H1 (cell line): ENCODE results near the gene LOC128125822.

Source experiments
- CTCF ChIA-PET: fragments of 300-600 bp; sonication (Branson Sonifier 250); formaldehyde crosslinking; loops from one replicate; lab custom pipeline; 2021; ENCODE audit not compliant: partially characterized antibody; lab: Charles Lee
- POLR2A ChIA-PET: fragments of 300-600 bp; sonication (Branson Sonifier 250); formaldehyde crosslinking; loops from one replicate; lab custom pipeline; 2021; ENCODE audit warnings: inconsistent platforms; ENCODE audit not compliant: partially characterized antibody; lab: Charles Lee
- DNase-seq, 2 experiments: peaks; one replicate each; pipeline versions ENCODE4 v3.0.0 to v3.0.0-alpha.2; 2010 to 2022; ENCODE audit warnings: low spot score in 2 of 2, low read depth in 1 of 2, mixed read lengths in 1 of 2
- FAIRE-seq: peaks from 2 replicates; lab custom pipeline; 2011; peaks lifted over from hg19 to GRCh38; lab: Jason Lieb, UNC
- H2AFZ ChIP-seq: 2 replicates; pipeline ENCODE4 v1.8.1; 2012; ENCODE audit warnings: low read length, inconsistent platforms
- H2AK5ac ChIP-seq: 2 replicates; pipeline ENCODE4 v1.6.1; 2013; ENCODE audit warnings: low read depth, low read length
- H2BK120ac ChIP-seq: replicated peaks from 2 replicates; pipeline ENCODE3; 2013; ENCODE audit warnings: low read depth, low read length, inconsistent platforms
- H2BK12ac ChIP-seq: 2 replicates; pipeline ENCODE4 v1.6.1; 2013; ENCODE audit warnings: low read depth, low read length
- H2BK15ac ChIP-seq: 2 replicates; pipeline ENCODE4 v1.6.1; 2013; ENCODE audit warnings: low read length
- H2BK20ac ChIP-seq: 2 replicates; pipeline ENCODE4 v1.6.1; 2013; ENCODE audit warnings: low read length
- H2BK5ac ChIP-seq: 2 replicates; pipeline ENCODE4 v1.6.1; 2013; ENCODE audit warnings: low read depth, low read length
- H3K14ac ChIP-seq: 2 replicates; pipeline ENCODE4 v1.6.1; 2013; ENCODE audit warnings: inconsistent platforms; ENCODE audit not compliant: insufficient read length
- H3K18ac ChIP-seq: 2 replicates; pipeline ENCODE4 v1.6.1; 2013; ENCODE audit warnings: low read length; ENCODE audit errors: extremely low read depth
- H3K23ac ChIP-seq: 2 replicates; pipeline ENCODE4 v1.6.1; 2013; ENCODE audit warnings: inconsistent platforms; ENCODE audit not compliant: insufficient read length
- H3K23me2 ChIP-seq: 2 replicates; pipeline ENCODE4 v1.6.1; 2013; ENCODE audit warnings: low read depth, low read length
- H3K27ac ChIP-seq: 2 replicates; pipeline ENCODE4 v1.6.1; 2011; ENCODE audit warnings: low read depth, low read length, inconsistent platforms
- H3K27me3 ChIP-seq, 4 experiments: replicated peaks in 1 of 4; 1 replicate in 1 of 4; 2 replicates in 3 of 4; pipeline versions ENCODE4 v1.6.1 to v1.8.1; 2011 to 2013; ENCODE audit warnings: low read length in 3 of 4, mild to moderate bottlenecking in 3 of 4, inconsistent platforms in 2 of 4, mixed read lengths in 2 of 4, moderate library complexity in 1 of 4; ENCODE audit not compliant: control insufficient read depth in 3 of 4, insufficient read depth in 3 of 4; ENCODE audit errors: extremely low read depth in 1 of 4
- H3K36me3 ChIP-seq, 4 experiments: 2 replicates each; pipeline versions ENCODE4 v1.6.1 to v1.8.1; 2011 to 2013; ENCODE audit warnings: mild to moderate bottlenecking in 4 of 4, low read length in 3 of 4, moderate library complexity in 2 of 4, control low read depth in 1 of 4, inconsistent platforms in 1 of 4; ENCODE audit not compliant: insufficient read depth in 4 of 4, control insufficient read depth in 2 of 4
- H3K4ac ChIP-seq: replicated peaks from 2 replicates; pipeline ENCODE3; 2013; ENCODE audit warnings: low read length, low read depth, mixed read lengths, inconsistent platforms; ENCODE audit not compliant: insufficient read length
- H3K4me1 ChIP-seq, 4 experiments: replicated peaks in 1 of 4; 1 replicate in 1 of 4; 2 replicates in 3 of 4; pipeline versions ENCODE4 v1.6.1 to v1.8.1; 2011 to 2013; ENCODE audit warnings: low read length in 3 of 4, inconsistent platforms in 2 of 4, mixed read lengths in 1 of 4; ENCODE audit not compliant: insufficient read depth in 4 of 4, control insufficient read depth in 3 of 4
- H3K4me2 ChIP-seq, 2 experiments: 2 replicates each; pipeline versions ENCODE4 v1.6.1 to v1.8.1; 2011 to 2013; ENCODE audit warnings: low read depth in 2 of 2, low read length in 2 of 2, control low read depth in 1 of 2, inconsistent platforms in 1 of 2, mild to moderate bottlenecking in 1 of 2; ENCODE audit not compliant: insufficient read depth in 1 of 2
- H3K4me3 ChIP-seq, 4 experiments: fragments of 200-600, 300-600 bp in 1 of 4; sonication (generic), shearing (Covaris generic), sonication (Bioruptor Twin) in 1 of 4; 2 replicates each; pipeline versions ENCODE4 v1.5.1 to v1.8.1; 2011 to 2016; ENCODE audit warnings: low read length in 4 of 4, low read depth in 3 of 4, control low read depth in 2 of 4, inconsistent platforms in 2 of 4, mild to moderate bottlenecking in 2 of 4, mixed read lengths in 1 of 4, moderate library complexity in 1 of 4; ENCODE audit not compliant: insufficient read depth in 2 of 4; ENCODE audit errors: extremely low read depth in 1 of 4
- H3K56ac ChIP-seq: replicated peaks from 2 replicates; pipeline ENCODE3; 2013; ENCODE audit warnings: low read depth, mild to moderate bottlenecking, mixed read lengths, low read length, inconsistent platforms; ENCODE audit not compliant: insufficient read length
- H3K79me1 ChIP-seq: 2 replicates; pipeline ENCODE4 v1.6.1; 2013; ENCODE audit warnings: low read depth, low read length, control low read depth
- H3K79me2 ChIP-seq, 2 experiments: 2 replicates each; pipeline versions ENCODE4 v1.6.1 to v1.8.1; 2012 to 2013; ENCODE audit warnings: low read length in 2 of 2, mild to moderate bottlenecking in 2 of 2, inconsistent platforms in 1 of 2; ENCODE audit not compliant: insufficient read depth in 2 of 2, control insufficient read depth in 1 of 2
- H3K9ac ChIP-seq, 4 experiments: replicated peaks in 1 of 4; 1 replicate in 1 of 4; 2 replicates in 3 of 4; pipeline versions ENCODE4 v1.6.1 to v1.8.1; 2011 to 2013; ENCODE audit warnings: low read depth in 3 of 4, low read length in 3 of 4, control low read depth in 2 of 4, mild to moderate bottlenecking in 2 of 4, moderate library complexity in 2 of 4, inconsistent platforms in 1 of 4; ENCODE audit errors: extremely low read depth in 1 of 4
- H3K9me3 ChIP-seq, 2 experiments: 2 replicates each; pipeline versions ENCODE4 v1.6.1 to v1.8.1; 2012 to 2013; ENCODE audit warnings: mild to moderate bottlenecking in 2 of 2, moderate library complexity in 2 of 2, control low read depth in 1 of 2, inconsistent platforms in 1 of 2, low read depth in 1 of 2, low read length in 1 of 2, mixed read lengths in 1 of 2; ENCODE audit not compliant: insufficient read depth in 2 of 2
- H4K20me1 ChIP-seq, 2 experiments: replicated peaks in 1 of 2; 2 replicates each; pipeline versions ENCODE3 to v1.8.1; 2011 to 2013; ENCODE audit warnings: inconsistent platforms in 2 of 2, low read length in 2 of 2, mild to moderate bottlenecking in 1 of 2; ENCODE audit not compliant: insufficient read depth in 2 of 2, control insufficient read depth in 1 of 2
- H4K5ac ChIP-seq: 2 replicates; pipeline ENCODE4 v1.6.1; 2013; ENCODE audit warnings: low read length, low read depth, mixed read lengths, inconsistent platforms; ENCODE audit not compliant: insufficient read length
- H4K8ac ChIP-seq: 2 replicates; pipeline ENCODE4 v1.8.0; 2013; ENCODE audit warnings: mild to moderate bottlenecking, moderate library complexity, low read length, inconsistent platforms; ENCODE audit not compliant: insufficient read depth; ENCODE audit errors: extremely low read depth
- H4K91ac ChIP-seq: replicated peaks from 2 replicates; pipeline ENCODE3; 2013; ENCODE audit warnings: low read length, mixed read lengths, inconsistent platforms; ENCODE audit not compliant: insufficient read length
- CEBPB ChIP-seq: IDR thresholded peaks from 2 replicates; pipeline ENCODE4 v1.6.1; 2012; ENCODE audit warnings: low read depth, low read length
- CTBP2 ChIP-seq: IDR thresholded peaks from 2 replicates; pipeline ENCODE4 v1.7.0; 2011; ENCODE audit warnings: borderline replicate concordance, mild to moderate bottlenecking, moderate library complexity, mixed read lengths, low read length; ENCODE audit not compliant: insufficient read depth, insufficient read length
- RAD21 ChIP-seq, 2 experiments: IDR thresholded peaks in 1 of 2; conservative IDR thresholded peaks in 1 of 2; 2 replicates each; pipeline ENCODE4 v1.6.1; 2011; ENCODE audit warnings: low read depth in 2 of 2, low read length in 2 of 2, improper control_type of control experiment in 1 of 2, inconsistent platforms in 1 of 2, mild to moderate bottlenecking in 1 of 2, moderate library complexity in 1 of 2
- WGBS, 2 experiments: shearing (Covaris generic) in 1 of 2; methylation state at CpG; one replicate each; pipeline versions ENCODE4 v1.1.6 to v1.1.7; 2013 to 2015; ENCODE audit warnings: low lambda C conversion rate in 2 of 2, mixed read lengths in 2 of 2, inconsistent platforms in 1 of 2, low coverage in 1 of 2, missing lambda C conversion rate in 1 of 2; ENCODE audit not compliant: insufficient replicate concordance in 2 of 2, insufficient coverage in 1 of 2, insufficient read length in 1 of 2; ENCODE audit errors: extremely low coverage in 1 of 2, missing lambda C conversion rate in 1 of 2; 5-methylcytosine and 5-hydroxymethylcytosine counted together

Gene LOC128125822

DNA sequence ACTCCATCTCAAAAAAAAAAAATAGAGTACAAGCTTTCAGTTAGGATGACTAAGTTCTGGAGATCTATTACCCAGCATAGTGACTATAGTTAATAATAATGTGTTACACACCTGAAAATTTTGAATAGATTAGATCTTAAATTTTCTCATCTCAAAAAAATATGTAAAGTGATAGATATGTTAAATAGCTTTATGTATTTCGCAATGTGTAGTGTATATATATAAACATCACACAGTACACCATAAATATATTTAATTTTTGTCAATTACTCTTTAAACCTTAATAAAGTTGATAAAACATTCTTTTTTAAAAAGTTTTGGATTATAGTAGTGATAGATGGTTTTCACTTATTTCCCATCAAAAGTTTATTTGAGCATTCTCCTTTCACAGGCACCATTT, 25.6 kb upstream of the LOC128125822 start:
- CTCF ChIA-PET, result interaction anchor here (0.7 kb wide), 1 partner anchor 239 kb away, joined by 3 read pairs; no protein-coding TSS in a partner anchor
- Histone ChIP-seq H2AFZ (no peak overlapping the region), H3K36me3 (no peaks in the 10 kb centered on the region), H3K18ac (no peak overlapping the region), H4K20me1 (no peaks in the 10 kb centered on the region), H3K23me2 (no peaks in the 10 kb centered on the region; the same call in 1 of the 2 replicates), H2BK12ac (no peak overlapping the region), H2BK120ac (no peak overlapping the region), H3K9ac (no peak overlapping the region), H3K4me2 (no peak overlapping the region), H3K14ac (no peak overlapping the region), H4K5ac (no peak overlapping the region), H3K27ac (no peak overlapping the region), H3K56ac (no peak overlapping the region), H3K4me1 (no peaks in the 10 kb centered on the region), H3K4ac (no peak overlapping the region), H4K8ac (no peak overlapping the region), H3K4me3 (no peak overlapping the region), H3K9me3 (no peaks in the 10 kb centered on the region), H2BK15ac (no peak overlapping the region), H3K79me2 (no peaks in the 10 kb centered on the region), H2BK5ac (no peak overlapping the region), H4K91ac (no peak overlapping the region), H3K79me1 (no peaks in the 10 kb centered on the region), H2BK20ac (no peak overlapping the region), H3K23ac (no peak overlapping the region), H2AK5ac (no peak overlapping the region), H3K27me3 (no peaks in the 10 kb centered on the region)
- POLR2A ChIA-PET, result interaction anchor here (0.6 kb wide), 1 partner anchor 1701 kb away, joined by 3 read pairs; no protein-coding TSS in a partner anchor
- FAIRE-seq, result no peak
- WGBS, 2 experiments, result 95% methylated on average over 1 of the region's 1 CpG; no CpG with 5 or more reads in 1 of the 2 experiments
- TF ChIP-seq CEBPB (peak; percentile 28; the same call in 1 of the 2 replicates), RAD21 (IDR thresholded peaks at IDR 0.05 in 1 of 2, conservative IDR thresholded peaks at IDR 0.05 in 1 of 2; ENCODE audit: low read depth in 2 of 2, low read length in 2 of 2) (no peak), CTBP2 (no peak)
- no peak for DNase-seq
